GM19372 (cell line): ENCODE results near the gene HS2ST1.
A peak's percentile ranks its signal among the peaks of the same experiment; 100 is the strongest.

Experiments
- ATAC-seq: cut with Tn5 transposase; IDR thresholded peaks from one replicate; pipeline ENCODE4 v1.9.1; 2021; ENCODE audit warnings: mild to moderate bottlenecking, low read depth, moderate library complexity; ENCODE audit not compliant: unreplicated experiment

The HS2ST1 gene

DNA sequence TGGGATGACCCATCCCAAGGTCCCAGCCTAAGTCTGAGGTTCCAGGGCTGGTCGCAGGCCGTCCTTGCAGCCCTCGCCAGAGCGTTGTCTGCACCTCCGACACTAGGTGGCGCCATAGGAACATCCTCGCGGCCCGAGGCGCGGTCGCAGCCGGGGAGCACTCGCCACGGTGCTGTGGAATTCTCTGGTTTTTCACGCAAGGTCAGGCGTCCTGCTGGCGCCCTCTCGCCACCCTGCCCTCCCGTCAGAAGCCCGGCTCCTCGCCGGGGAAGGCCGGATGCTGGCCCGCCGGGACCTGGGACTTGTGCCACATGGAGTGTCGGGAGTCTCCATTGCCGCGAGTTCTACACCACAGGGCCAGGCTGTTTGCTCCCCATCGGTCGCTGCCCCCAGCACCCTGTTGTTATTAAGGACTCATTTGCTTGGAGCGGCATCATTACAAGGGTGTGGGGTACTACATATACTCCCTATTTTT, 217.4 kb downstream of the HS2ST1 start:
- peak; percentile 97 for ATAC-seq

GRCh38 chr1:87132284-87132870, 217.9 kb downstream of the HS2ST1 start:
- ATAC-seq, result peak; percentile 32

DNA sequence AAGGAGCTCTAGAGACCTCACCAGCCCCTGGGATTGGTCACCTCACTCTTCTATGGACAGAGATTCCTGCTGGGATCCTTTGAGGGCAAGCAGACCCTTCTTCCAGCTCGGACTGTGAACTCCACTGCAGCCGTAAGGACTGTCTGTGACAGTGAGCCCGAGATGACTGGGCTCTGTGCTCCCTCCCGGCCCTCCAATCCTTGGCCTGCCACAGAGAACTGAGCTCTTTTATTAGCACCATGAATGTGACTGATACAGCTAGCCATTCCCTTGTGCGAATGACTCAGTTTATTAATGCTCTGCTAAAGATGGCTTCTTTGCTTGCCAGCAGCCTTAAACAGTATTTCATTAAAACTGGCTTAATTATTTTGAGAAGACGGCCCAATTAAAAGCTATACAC, 219.6 kb downstream of the HS2ST1 start:
- ATAC-seq, result no peak

DNA sequence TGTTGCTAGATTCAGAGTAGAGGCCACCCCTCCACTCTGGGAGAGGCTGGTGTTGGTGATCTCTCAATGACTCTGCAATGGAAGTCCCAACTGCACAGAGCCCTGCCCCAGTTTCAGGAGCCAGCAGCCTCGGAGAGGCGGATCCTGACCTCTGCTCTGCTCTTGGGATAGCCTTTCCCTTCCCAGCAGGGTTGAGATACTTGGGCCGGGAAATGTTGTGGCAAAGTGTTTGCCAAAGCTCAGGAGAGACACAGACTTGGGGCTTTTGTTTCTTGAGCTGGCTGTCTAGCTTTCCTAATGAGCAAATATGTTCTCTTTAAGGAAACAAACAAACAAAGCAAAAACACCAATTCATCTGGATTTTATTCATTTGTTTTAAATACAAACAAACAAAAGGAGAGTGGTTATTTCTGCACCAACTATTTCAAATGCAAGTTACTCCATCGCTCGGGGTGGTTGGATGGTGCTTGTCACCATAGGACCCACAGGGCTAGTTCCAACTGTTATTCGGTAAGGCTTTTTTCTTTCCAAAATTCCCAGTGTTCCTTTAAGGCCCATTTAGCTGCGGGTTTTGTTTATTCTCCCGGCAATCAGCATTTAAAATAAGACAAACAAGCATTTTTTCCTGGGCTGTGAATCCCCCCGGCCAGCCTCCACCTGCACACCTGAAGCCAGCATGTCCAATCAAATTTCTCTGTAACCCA, 220.3 kb downstream of the HS2ST1 start:
- no peak for ATAC-seq

- ATAC-seq, result no peak
These were observed 220.9 kb downstream of the HS2ST1 start for GRCh38 chr1:87135329-87135712.

- ATAC-seq, result no peak
These were observed 222.3 kb downstream of the HS2ST1 start for GRCh38 chr1:87136607-87137341.

GRCh38 chr1:87137342-87137739, 222.9 kb downstream of the HS2ST1 start:
- ATAC-seq, result no peak

- ATAC-seq, result no peak
These were observed 226.6 kb downstream of the HS2ST1 start for GRCh38 chr1:87140831-87141540.

DNA sequence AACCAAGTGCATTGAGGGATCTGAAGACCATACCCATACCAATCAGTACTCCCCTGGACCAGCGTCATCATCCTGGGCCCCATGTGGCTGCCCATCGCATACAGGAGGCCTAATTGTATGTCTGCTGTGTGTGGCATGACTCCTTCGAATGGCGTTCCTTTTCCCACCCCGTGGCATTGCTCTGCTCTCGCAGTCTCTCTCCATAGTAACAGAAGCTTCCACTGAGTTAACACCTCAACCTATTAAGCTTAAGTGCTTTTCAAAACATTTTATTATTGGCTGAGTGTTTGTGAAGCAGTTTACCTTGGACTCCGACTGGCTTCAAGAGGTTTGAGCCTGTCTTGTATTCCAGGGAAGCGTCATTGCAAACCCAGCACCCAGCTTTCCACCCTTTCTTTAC, 227.1 kb downstream of the HS2ST1 start:
- no peak for ATAC-seq

GRCh38 chr1:87143413-87144135, 229.1 kb downstream of the HS2ST1 start:
- peak; percentile 55 for ATAC-seq

DNA sequence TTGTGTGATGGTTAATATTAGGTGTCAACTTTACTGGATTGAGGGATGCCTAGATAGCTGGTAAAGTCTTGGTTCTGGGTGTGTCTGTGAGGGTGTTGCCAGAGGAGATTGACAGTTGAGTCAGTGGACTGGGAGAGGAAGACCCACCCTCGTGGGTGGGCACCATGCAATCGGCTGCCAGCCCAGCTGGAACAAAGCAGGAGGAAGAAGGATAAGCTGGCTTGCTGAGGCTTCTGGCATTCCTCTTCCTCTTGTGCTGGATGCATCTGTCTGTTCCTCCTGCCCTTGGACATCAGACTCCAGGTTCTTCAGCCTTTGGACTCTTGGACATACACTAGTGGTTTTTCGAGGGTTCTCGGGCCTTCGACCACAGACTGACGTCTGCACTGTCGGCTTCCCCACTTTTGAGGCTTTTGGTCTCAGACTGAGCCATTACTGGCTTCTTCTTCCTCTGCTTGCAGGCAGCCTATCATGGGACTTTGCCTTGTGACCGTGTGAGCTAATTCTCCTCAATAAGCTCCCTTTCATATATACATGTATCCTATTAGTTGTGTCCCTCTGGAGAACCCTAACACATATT, 230.0 kb downstream of the HS2ST1 start:
- ATAC-seq, result no peak

- ATAC-seq, result no peak
These were observed 230.5 kb downstream of the HS2ST1 start for GRCh38 chr1:87144981-87145380.

DNA sequence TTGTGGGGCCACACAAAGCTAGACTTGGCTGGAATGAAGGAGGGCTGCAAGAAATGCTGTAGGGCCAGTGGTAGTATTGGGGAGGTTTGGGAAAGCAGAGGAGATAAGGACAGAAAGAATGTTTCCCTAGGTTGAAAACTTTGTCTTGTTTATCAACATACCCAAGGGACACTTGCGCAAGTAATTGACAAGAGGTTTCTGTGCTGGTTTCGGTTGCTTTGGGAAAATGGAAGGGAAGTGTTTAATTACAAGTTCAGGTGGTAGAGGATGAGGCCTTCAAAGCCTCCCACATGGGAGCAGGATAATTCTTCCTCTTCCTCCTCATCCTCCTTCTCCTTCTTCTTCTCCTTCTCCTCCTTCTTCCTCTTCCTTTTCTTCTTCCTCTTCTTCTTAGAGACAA, 232.1 kb downstream of the HS2ST1 start:
- ATAC-seq, result no peak

DNA sequence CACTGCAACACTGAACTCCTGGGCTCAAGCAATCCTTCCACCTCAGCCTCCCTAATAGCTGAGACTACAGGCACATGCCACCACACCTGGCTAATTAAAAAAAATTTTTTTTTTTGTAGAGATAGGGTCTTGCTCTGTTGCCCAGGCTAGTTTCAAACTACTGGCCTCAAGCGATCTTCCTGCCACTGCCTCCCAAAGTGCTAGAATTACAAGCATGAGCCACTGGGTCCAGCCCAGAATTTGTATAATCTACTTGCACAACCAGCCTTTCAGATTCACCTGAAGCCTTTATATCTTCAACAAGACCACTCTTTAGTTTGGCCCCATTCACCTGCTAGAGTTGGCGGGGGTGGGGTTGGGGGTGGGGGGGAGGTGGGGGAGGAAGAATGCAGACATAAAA, 232.6 kb downstream of the HS2ST1 start:
- ATAC-seq, result no peak

- no peak for ATAC-seq
These were observed 233.4 kb downstream of the HS2ST1 start for GRCh38 chr1:87147851-87148250.

DNA sequence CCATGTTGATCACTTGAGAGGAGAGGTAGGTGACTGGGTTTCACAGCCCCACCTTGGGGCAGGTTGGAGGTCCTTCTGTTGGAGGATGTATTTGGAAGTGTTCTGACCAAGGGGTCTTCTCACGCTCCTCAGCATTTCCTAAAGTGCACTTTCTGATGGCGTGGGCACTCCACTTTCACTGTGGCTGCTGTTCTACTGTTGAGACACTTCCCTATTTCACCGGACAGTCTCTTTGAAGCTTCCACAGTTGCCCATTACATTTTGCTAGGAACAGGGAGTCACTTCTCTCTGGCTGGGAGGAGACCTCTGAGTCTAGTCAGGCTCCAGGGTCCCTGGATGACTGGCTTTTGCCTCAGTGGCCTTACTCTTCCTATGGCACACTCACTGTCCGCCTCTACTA, 234.2 kb downstream of the HS2ST1 start:
- ATAC-seq, result no peak

- no peak for ATAC-seq
These were observed 235.0 kb downstream of the HS2ST1 start for GRCh38 chr1:87149241-87150041.

GRCh38 chr1:87150143-87150542, 235.7 kb downstream of the HS2ST1 start:
- no peak for ATAC-seq
